GM19397 (cell line): ENCODE data around the gene EVI2B.
"Not testable (repeated sequence)": the region's sequence is repeated elsewhere in the genome, so short reads cannot be mapped to it uniquely, and the experiment has no call there.

Source experiments
- ATAC-seq: cut with Tn5 transposase; IDR thresholded peaks from one replicate; pipeline ENCODE4 v1.9.1; 2021; ENCODE audit warnings: mild to moderate bottlenecking, moderate library complexity; ENCODE audit not compliant: unreplicated experiment

EVI2B gene

GRCh38 chr17:31311526-31311925 is 2.3 kb downstream of the EVI2B start:
- ATAC-seq: no peak

- no peak for ATAC-seq
Measured at GRCh38 chr17:31310886-31311285, 3.0 kb downstream of the EVI2B start.

- no peak for ATAC-seq
Measured at GRCh38 chr17:31310260-31310659, 3.6 kb downstream of the EVI2B start.

GRCh38 chr17:31309556-31309955 is 4.3 kb downstream of the EVI2B start:
- ATAC-seq: no peak

- no peak for ATAC-seq
Measured at GRCh38 chr17:31308372-31309334, 5.2 kb downstream of the EVI2B start.

GRCh38 chr17:31307640-31308039 is 6.2 kb downstream of the EVI2B start:
- no peak for ATAC-seq

- no peak for ATAC-seq
Measured at GRCh38 chr17:31299624-31300023, 14.2 kb downstream of the EVI2B start.

- ATAC-seq: no peak
Measured at GRCh38 chr17:31297090-31297489, 16.8 kb downstream of the EVI2B start, which contains the start of gene OMG. TSS of gene OMG (minus strand) at chr17:31297239. CDS start at chr17:31296331, 908 bp downstream.

GRCh38 chr17:31296142-31296541 is 17.7 kb downstream of the EVI2B start:
- no peak for ATAC-seq

- ATAC-seq: no peak
Measured at GRCh38 chr17:31295489-31295871, 18.4 kb downstream of the EVI2B start.

- no peak for ATAC-seq
Measured at GRCh38 chr17:31294820-31295488, 18.9 kb downstream of the EVI2B start.

GRCh38 chr17:31294231-31294630 is 19.6 kb downstream of the EVI2B start:
- ATAC-seq: no peak

- ATAC-seq: no peak
Measured at GRCh38 chr17:31293581-31293980, 20.3 kb downstream of the EVI2B start.

GRCh38 chr17:31291820-31292219 is 22.0 kb downstream of the EVI2B start:
- no peak for ATAC-seq

- no peak for ATAC-seq
Measured at GRCh38 chr17:31289790-31290189, 24.1 kb downstream of the EVI2B start.

GRCh38 chr17:31287932-31288331 is 25.9 kb downstream of the EVI2B start:
- not testable (repeated sequence) for ATAC-seq

GRCh38 chr17:31286587-31286986 is 27.3 kb downstream of the EVI2B start:
- no peak for ATAC-seq

GRCh38 chr17:31283841-31284240 is 30.0 kb downstream of the EVI2B start:
- no peak for ATAC-seq

GRCh38 chr17:31281061-31281460 is 32.8 kb downstream of the EVI2B start:
- no peak for ATAC-seq

- no peak for ATAC-seq
Measured at GRCh38 chr17:31279401-31279800, 34.5 kb downstream of the EVI2B start.

- ATAC-seq: no peak
Measured at GRCh38 chr17:31275116-31275515, 38.7 kb downstream of the EVI2B start.

GRCh38 chr17:31274252-31274651 is 39.6 kb downstream of the EVI2B start:
- ATAC-seq: no peak
